ENCODE measurements around the gene SFSWAP. TPM values are rescaled to one million over a fixed set of nuclear protein-coding genes. Genes with fewer than 3 reads are reported as not detected.

SFSWAP gene
- total RNA-seq, 1 donor from 2014 or later = 24.3 TPM

- no peak overlapping the region for H3K4me3 ChIP-seq (ENCODE audit: low read depth, low read length)
- TF ChIP-seq CTCF (conservative IDR thresholded peaks at IDR 0.05; ENCODE audit: low read depth, low read length) = no peak
- no peak for DNase-seq (ENCODE audit: low read depth)
Observed at GRCh38 chr12:131713349-131713748, 2.5 kb downstream of the SFSWAP start.

- H3K4me3 ChIP-seq (ENCODE audit: low read depth, low read length) = no peak overlapping the region
- no peak for DNase-seq (ENCODE audit: low read depth)
- TF ChIP-seq CTCF (conservative IDR thresholded peaks at IDR 0.05; ENCODE audit: low read depth, low read length) = no peak
Observed at GRCh38 chr12:131714759-131715158, 3.9 kb downstream of the SFSWAP start.

GRCh38 chr12:131716282-131716681, 5.4 kb downstream of the SFSWAP start:
- no peak for TF ChIP-seq CTCF (conservative IDR thresholded peaks at IDR 0.05; ENCODE audit: low read depth, low read length)
- DNase-seq (ENCODE audit: low read depth) = no peak
- no peak overlapping the region for H3K4me3 ChIP-seq (ENCODE audit: low read depth, low read length)

GRCh38 chr12:131720241-131720640, 9.4 kb downstream of the SFSWAP start:
- TF ChIP-seq CTCF (conservative IDR thresholded peaks at IDR 0.05; ENCODE audit: low read depth, low read length) = no peak
- no peak for DNase-seq (ENCODE audit: low read depth)
- no peak overlapping the region for H3K4me3 ChIP-seq (ENCODE audit: low read depth, low read length)

- no peak for TF ChIP-seq CTCF (conservative IDR thresholded peaks at IDR 0.05; ENCODE audit: low read depth, low read length)
- no peak overlapping the region for H3K4me3 ChIP-seq (ENCODE audit: low read depth, low read length)
- no peak for DNase-seq (ENCODE audit: low read depth)
Observed at GRCh38 chr12:131720921-131721320, 10.0 kb downstream of the SFSWAP start.

GRCh38 chr12:131721548-131721947, 10.7 kb downstream of the SFSWAP start:
- TF ChIP-seq CTCF (conservative IDR thresholded peaks at IDR 0.05; ENCODE audit: low read depth, low read length) = no peak
- DNase-seq (ENCODE audit: low read depth) = no peak
- H3K4me3 ChIP-seq (ENCODE audit: low read depth, low read length) = no peak overlapping the region

- no peak overlapping the region for H3K4me3 ChIP-seq (ENCODE audit: low read depth, low read length)
- no peak for DNase-seq (ENCODE audit: low read depth)
- no peak for TF ChIP-seq CTCF (conservative IDR thresholded peaks at IDR 0.05; ENCODE audit: low read depth, low read length)
Observed at GRCh38 chr12:131723532-131723931, 12.6 kb downstream of the SFSWAP start.

All from epithelial cell of proximal tubule (primary cell).